ENCODE measurements around the gene PERM1. TPM values are rescaled to one million over a fixed set of nuclear protein-coding genes. Genes with fewer than 3 reads are reported as not detected.

PERM1 gene
- total and polyA plus RNA-seq, 7 donors, result 13.9 to 249 (median 80.3) TPM

DNA sequence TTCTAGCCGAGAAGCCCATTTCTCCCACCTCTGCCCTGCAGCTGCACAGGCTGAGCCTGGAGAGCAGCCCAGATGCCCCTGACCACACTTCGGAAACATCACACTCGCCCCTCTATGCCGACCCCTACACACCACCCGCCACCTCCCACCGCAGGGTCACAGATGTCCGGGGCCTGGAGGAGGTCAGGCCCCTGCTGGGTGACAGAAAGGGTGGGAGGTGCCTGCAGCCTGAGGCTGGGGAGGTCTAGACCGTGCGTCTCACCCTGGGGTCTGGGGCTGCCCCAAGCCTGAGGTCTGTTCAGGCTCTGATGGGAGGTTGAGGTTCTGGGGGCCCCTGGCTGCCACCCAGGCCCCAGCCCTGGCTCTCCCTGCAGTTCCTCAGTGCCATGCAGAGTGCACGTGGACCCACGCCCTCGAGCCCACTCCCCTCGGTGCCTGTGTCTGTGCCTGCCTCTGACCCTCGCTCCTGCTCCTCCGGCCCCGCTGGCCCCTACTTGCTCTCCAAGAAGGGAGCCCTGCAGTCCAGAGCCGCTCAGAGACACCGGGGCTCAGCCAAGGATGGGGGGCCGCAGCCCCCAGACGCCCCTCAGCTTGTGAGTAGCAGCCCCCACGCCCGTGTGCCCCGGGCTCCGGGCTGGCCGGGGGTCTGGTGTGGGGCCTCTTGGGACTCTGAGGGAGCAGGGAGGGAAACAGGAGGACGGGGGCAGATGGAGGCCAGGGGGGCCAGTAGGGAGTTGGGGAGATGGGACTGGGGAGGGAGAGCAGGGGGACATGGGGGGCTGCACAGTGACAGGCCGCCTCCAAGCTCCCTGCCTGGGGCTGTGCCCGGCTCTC lies 8.2 kb downstream of the PERM1 start:
- 41 to 52% (median 42%) methylated on average over 27 to 28 of the region's 28 CpGs for WGBS, 3 donors
- H3K9me3 ChIP-seq, result no peaks in the 10 kb centered on the region
- peaks cover 5% of the 10 kb centered on the region for H3K4me1 ChIP-seq
- no peaks in the 10 kb centered on the region for H3K36me3 ChIP-seq (ENCODE audit: insufficient read depth in 1 of 2, low read depth in 1 of 2)
- TF ChIP-seq CTCF (IDR thresholded peaks at IDR 0.05), result no peak
- peaks cover 0 to 15% (median 1%) of the 10 kb centered on the region in 3 donors for H3K27me3 ChIP-seq (ENCODE audit: insufficient read depth in 3 of 3, low read length in 2 of 3)
- DNase-seq (peak in 1 of 2 donors; percentile 64), ATAC-seq (peak in 3 of 4 donors; percentile 17 to 29 (median 20))
- no peak overlapping the region for H3K27ac ChIP-seq
- intact Hi-C loops (cut with DNase I), result no loop called here
- H3K4me3 ChIP-seq, result no peak overlapping the region

DNA sequence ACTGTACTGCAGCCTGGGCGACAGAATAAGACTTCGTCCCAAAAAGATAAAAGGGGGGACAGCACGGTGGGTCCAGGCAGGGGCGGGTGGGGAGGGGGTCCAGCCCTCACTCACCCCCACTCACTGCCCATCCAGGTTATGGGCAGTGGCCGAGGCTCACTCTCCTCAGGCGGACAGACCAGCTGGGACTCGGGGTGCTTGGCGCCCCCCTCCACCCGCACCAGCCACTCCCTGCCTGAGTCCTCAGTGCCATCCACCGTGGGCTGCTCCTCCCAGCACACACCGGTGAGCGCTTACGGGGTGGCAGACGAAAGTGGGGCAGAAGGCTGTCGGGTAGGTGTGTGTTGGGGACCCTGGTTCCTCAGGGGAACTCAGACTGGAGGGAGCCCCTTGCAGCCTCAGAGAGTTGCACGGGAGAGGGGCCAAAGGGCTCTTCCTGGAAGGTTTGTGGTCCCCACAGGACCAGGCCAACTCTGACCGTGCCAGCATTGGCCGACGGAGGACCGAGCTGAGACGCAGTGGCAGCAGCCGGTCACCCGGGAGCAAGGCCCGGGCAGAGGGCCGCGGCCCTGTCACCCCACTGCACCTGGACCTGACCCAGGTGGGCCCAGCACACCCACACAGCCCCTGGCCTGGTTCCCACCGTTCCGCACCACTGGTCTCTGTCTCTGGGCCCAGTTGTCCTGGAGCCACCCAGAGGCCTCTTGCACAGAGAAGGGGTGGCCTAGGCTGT lies 9.0 kb downstream of the PERM1 start:
- Histone ChIP-seq H3K9me3 (no peaks in the 10 kb centered on the region), H3K27ac (no peak overlapping the region), H3K36me3 (ENCODE audit: insufficient read depth in 1 of 2, low read depth in 1 of 2) (no peaks in the 10 kb centered on the region), H3K27me3 (ENCODE audit: insufficient read depth in 3 of 3, low read length in 2 of 3) (peaks cover 0 to 23% (median 2%) of the 10 kb centered on the region in 3 donors), H3K4me3 (no peak overlapping the region), H3K4me1 (no peaks in the 10 kb centered on the region)
- WGBS, 3 donors, result 39 to 56% (median 43%) methylated on average over 28 of the region's 28 CpGs
- TF ChIP-seq CTCF (IDR thresholded peaks at IDR 0.05), result no peak
- peak; percentile 17 to 41 (median 28) for ATAC-seq
- peak in 1 of 2 donors; percentile 72 for DNase-seq
- intact Hi-C loops (cut with DNase I), result no loop called here

GRCh38 chr1:971751-972506 lies 10.0 kb downstream of the PERM1 start:
- no peaks in the 10 kb centered on the region for H3K9me3 ChIP-seq
- 66 to 69% (median 66%) methylated on average over 32 to 34 of the region's 34 CpGs for WGBS, 3 donors
- peaks cover 0 to 32% (median 5%) of the 10 kb centered on the region in 3 donors for H3K27me3 ChIP-seq (ENCODE audit: insufficient read depth in 3 of 3, low read length in 2 of 3)
- no peak overlapping the region for H3K27ac ChIP-seq
- ATAC-seq (peak in 3 of 4 donors; percentile 1 to 7 (median 2)), DNase-seq (no peak)
- H3K36me3 ChIP-seq (ENCODE audit: insufficient read depth in 1 of 2, low read depth in 1 of 2), result no peaks in the 10 kb centered on the region
- intact Hi-C loops (cut with DNase I), result no loop called here
- no peak overlapping the region for H3K4me3 ChIP-seq
- no peak for TF ChIP-seq CTCF (IDR thresholded peaks at IDR 0.05)
- peaks cover 6% of the 10 kb centered on the region for H3K4me1 ChIP-seq

- Histone ChIP-seq H3K4me3 (no peak overlapping the region), H3K4me1 (peaks cover 12% of the 10 kb centered on the region), H3K27ac (no peak overlapping the region), H3K27me3 (ENCODE audit: insufficient read depth in 3 of 3, low read length in 2 of 3) (peaks cover 0 to 37% (median 5%) of the 10 kb centered on the region in 3 donors), H3K36me3 (ENCODE audit: insufficient read depth in 1 of 2, low read depth in 1 of 2) (no peaks in the 10 kb centered on the region), H3K9me3 (no peaks in the 10 kb centered on the region)
- ATAC-seq (peak in 2 of 4 donors; percentile 0 to 1), DNase-seq (no peak)
- WGBS, 3 donors, result 28 to 32% (median 31%) methylated on average over 35 to 42 of the region's 42 CpGs
- intact Hi-C loops (cut with DNase I), result no loop called here
- TF ChIP-seq CTCF (IDR thresholded peaks at IDR 0.05), result no peak
These were observed 10.7 kb downstream of the PERM1 start for GRCh38 chr1:970973-971730.
